PC-3 (cell line): ENCODE results near the gene SH3RF3.

Experiments
- CTCF ChIP-seq: fragments of 300-600 bp; sonication (generic); conservative IDR thresholded peaks from 2 replicates; pipeline ENCODE4 v1.5.1; 2017; ENCODE audit warnings: antibody characterized with exemption, low read depth, mild to moderate bottlenecking, low read length
- EZH2 ChIP-seq: fragments of 300-600 bp; sonication (generic); IDR thresholded peaks from one replicate; pipeline ENCODE4 v1.6.1; 2017; ENCODE audit warnings: antibody characterized with exemption, mild to moderate bottlenecking, low read length; ENCODE audit not compliant: unreplicated experiment

- TF ChIP-seq CTCF = no peak
- no peak for TF ChIP-seq EZH2
These were observed 176.6 kb downstream of the SH3RF3 start for GRCh38 chr2:109305490-109306167.
